Measurements from ENCODE around the gene CFAP299.
"Not testable (repeated sequence)": the region's sequence is repeated elsewhere in the genome, so short reads cannot be mapped to it uniquely, and the experiment has no call there.

The CFAP299 gene

GRCh38 chr4:80308466-80308822 lies 27.1 kb upstream of the CFAP299 start:
- Histone ChIP-seq H3K27me3 (ENCODE audit: control insufficient read depth, insufficient read depth, low read length) (no peaks in the 10 kb centered on the region), H3K36me3 (ENCODE audit: control insufficient read depth, insufficient read depth, low read length) (no peaks in the 10 kb centered on the region)

GRCh38 chr4:80309294-80310004 lies 26.1 kb upstream of the CFAP299 start:
- no peak overlapping the region for H3K9ac ChIP-seq (ENCODE audit: low read length)
- H3K4me1 ChIP-seq (ENCODE audit: control insufficient read depth, insufficient read depth, low read length), result no peaks in the 10 kb centered on the region
- H3K9me3 ChIP-seq (ENCODE audit: control insufficient read depth, low read length), result no peaks in the 10 kb centered on the region
- no peaks in the 10 kb centered on the region for H3K27me3 ChIP-seq (ENCODE audit: control insufficient read depth, insufficient read depth, low read length)
- H3K36me3 ChIP-seq (ENCODE audit: control insufficient read depth, insufficient read depth, low read length), result no peaks in the 10 kb centered on the region
- no peak overlapping the region for H3K4me3 ChIP-seq (ENCODE audit: low read length)

More at GRCh38 chr4:80308466-80308822, 27.1 kb upstream of the CFAP299 start:
- Histone ChIP-seq H3K9ac (ENCODE audit: low read length) (no peak overlapping the region), H3K4me3 (ENCODE audit: low read length) (no peak overlapping the region), H3K4me1 (ENCODE audit: control insufficient read depth, insufficient read depth, low read length) (no peaks in the 10 kb centered on the region), H3K9me3 (ENCODE audit: control insufficient read depth, low read length) (no peaks in the 10 kb centered on the region)

GRCh38 chr4:80311130-80311529 lies 24.4 kb upstream of the CFAP299 start:
- no peaks in the 10 kb centered on the region for H3K36me3 ChIP-seq (ENCODE audit: control insufficient read depth, insufficient read depth, low read length)
- H3K27me3 ChIP-seq (ENCODE audit: control insufficient read depth, insufficient read depth, low read length), result no peaks in the 10 kb centered on the region
- no peaks in the 10 kb centered on the region for H3K9me3 ChIP-seq (ENCODE audit: control insufficient read depth, low read length)
- H3K4me3 ChIP-seq (ENCODE audit: low read length), result no peak overlapping the region
- H3K9ac ChIP-seq (ENCODE audit: low read length), result no peak overlapping the region
- H3K4me1 ChIP-seq (ENCODE audit: control insufficient read depth, insufficient read depth, low read length), result no peaks in the 10 kb centered on the region

- H3K9me3 ChIP-seq (ENCODE audit: control insufficient read depth, low read length), result no peaks in the 10 kb centered on the region
- H3K36me3 ChIP-seq (ENCODE audit: control insufficient read depth, insufficient read depth, low read length), result no peaks in the 10 kb centered on the region
- H3K4me1 ChIP-seq (ENCODE audit: control insufficient read depth, insufficient read depth, low read length), result no peaks in the 10 kb centered on the region
- no peak overlapping the region for H3K4me3 ChIP-seq (ENCODE audit: low read length)
- no peak overlapping the region for H3K9ac ChIP-seq (ENCODE audit: low read length)
- no peaks in the 10 kb centered on the region for H3K27me3 ChIP-seq (ENCODE audit: control insufficient read depth, insufficient read depth, low read length)
These were observed 23.4 kb upstream of the CFAP299 start for GRCh38 chr4:80312124-80312523.

- H3K9ac ChIP-seq (ENCODE audit: low read length), result no peak overlapping the region
- no peaks in the 10 kb centered on the region for H3K4me1 ChIP-seq (ENCODE audit: control insufficient read depth, insufficient read depth, low read length)
- no peaks in the 10 kb centered on the region for H3K9me3 ChIP-seq (ENCODE audit: control insufficient read depth, low read length)
- H3K36me3 ChIP-seq (ENCODE audit: control insufficient read depth, insufficient read depth, low read length), result no peaks in the 10 kb centered on the region
- H3K4me3 ChIP-seq (ENCODE audit: low read length), result no peak overlapping the region
- H3K27me3 ChIP-seq (ENCODE audit: control insufficient read depth, insufficient read depth, low read length), result no peaks in the 10 kb centered on the region
These were observed 21.9 kb upstream of the CFAP299 start for GRCh38 chr4:80313627-80314026.

- not testable (repeated sequence) for H3K4me1 ChIP-seq (ENCODE audit: control insufficient read depth, insufficient read depth, low read length); H3K36me3 ChIP-seq (ENCODE audit: control insufficient read depth, insufficient read depth, low read length); H3K4me3 ChIP-seq (ENCODE audit: low read length); H3K27me3 ChIP-seq (ENCODE audit: control insufficient read depth, insufficient read depth, low read length); H3K9me3 ChIP-seq (ENCODE audit: control insufficient read depth, low read length); H3K9ac ChIP-seq (ENCODE audit: low read length)
These were observed 19.7 kb upstream of the CFAP299 start for GRCh38 chr4:80315848-80316247.

GRCh38 chr4:80321341-80321740 lies 14.2 kb upstream of the CFAP299 start:
- no peaks in the 10 kb centered on the region for H3K9me3 ChIP-seq (ENCODE audit: control insufficient read depth, low read length)
- H3K4me1 ChIP-seq (ENCODE audit: control insufficient read depth, insufficient read depth, low read length), result no peaks in the 10 kb centered on the region
- H3K27me3 ChIP-seq (ENCODE audit: control insufficient read depth, insufficient read depth, low read length), result no peaks in the 10 kb centered on the region
- no peak overlapping the region for H3K4me3 ChIP-seq (ENCODE audit: low read length)
- no peaks in the 10 kb centered on the region for H3K36me3 ChIP-seq (ENCODE audit: control insufficient read depth, insufficient read depth, low read length)
- H3K9ac ChIP-seq (ENCODE audit: low read length), result no peak overlapping the region

- Histone ChIP-seq H3K9me3 (ENCODE audit: control insufficient read depth, low read length) (no peaks in the 10 kb centered on the region), H3K27me3 (ENCODE audit: control insufficient read depth, insufficient read depth, low read length) (no peaks in the 10 kb centered on the region), H3K4me3 (ENCODE audit: low read length) (no peak overlapping the region), H3K4me1 (ENCODE audit: control insufficient read depth, insufficient read depth, low read length) (no peaks in the 10 kb centered on the region), H3K9ac (ENCODE audit: low read length) (no peak overlapping the region), H3K36me3 (ENCODE audit: control insufficient read depth, insufficient read depth, low read length) (no peaks in the 10 kb centered on the region)
These were observed 13.8 kb upstream of the CFAP299 start for GRCh38 chr4:80321776-80322175.

- no peaks in the 10 kb centered on the region for H3K27me3 ChIP-seq (ENCODE audit: control insufficient read depth, insufficient read depth, low read length)
- no peaks in the 10 kb centered on the region for H3K4me1 ChIP-seq (ENCODE audit: control insufficient read depth, insufficient read depth, low read length)
- H3K4me3 ChIP-seq (ENCODE audit: low read length), result no peak overlapping the region
- H3K9ac ChIP-seq (ENCODE audit: low read length), result no peak overlapping the region
- no peaks in the 10 kb centered on the region for H3K36me3 ChIP-seq (ENCODE audit: control insufficient read depth, insufficient read depth, low read length)
- no peaks in the 10 kb centered on the region for H3K9me3 ChIP-seq (ENCODE audit: control insufficient read depth, low read length)
These were observed 12.8 kb upstream of the CFAP299 start for GRCh38 chr4:80322716-80323115.

- H3K4me1 ChIP-seq (ENCODE audit: control insufficient read depth, insufficient read depth, low read length), result no peaks in the 10 kb centered on the region
- H3K9ac ChIP-seq (ENCODE audit: low read length), result no peak overlapping the region
- no peaks in the 10 kb centered on the region for H3K27me3 ChIP-seq (ENCODE audit: control insufficient read depth, insufficient read depth, low read length)
- H3K36me3 ChIP-seq (ENCODE audit: control insufficient read depth, insufficient read depth, low read length), result no peaks in the 10 kb centered on the region
- H3K4me3 ChIP-seq (ENCODE audit: low read length), result no peak overlapping the region
- H3K9me3 ChIP-seq (ENCODE audit: control insufficient read depth, low read length), result no peaks in the 10 kb centered on the region
These were observed 11.4 kb upstream of the CFAP299 start for GRCh38 chr4:80324171-80324570.

- no peak overlapping the region for H3K9ac ChIP-seq (ENCODE audit: low read length)
These were observed 3.8 kb upstream of the CFAP299 start for GRCh38 chr4:80331693-80332092.

GRCh38 chr4:80333121-80333520 lies 2.4 kb upstream of the CFAP299 start:
- H3K9ac ChIP-seq (ENCODE audit: low read length), result no peak overlapping the region
- no peak overlapping the region for H3K4me3 ChIP-seq (ENCODE audit: low read length)
- H3K9me3 ChIP-seq (ENCODE audit: control insufficient read depth, low read length), result no peaks in the 10 kb centered on the region
- H3K4me1 ChIP-seq (ENCODE audit: control insufficient read depth, insufficient read depth, low read length), result peaks cover 5% of the 10 kb centered on the region
- H3K36me3 ChIP-seq (ENCODE audit: control insufficient read depth, insufficient read depth, low read length), result no peaks in the 10 kb centered on the region
- H3K27me3 ChIP-seq (ENCODE audit: control insufficient read depth, insufficient read depth, low read length), result peaks cover 7% of the 10 kb centered on the region

More at GRCh38 chr4:80331693-80332092, 3.8 kb upstream of the CFAP299 start:
- Histone ChIP-seq H3K9me3 (ENCODE audit: control insufficient read depth, low read length) (no peaks in the 10 kb centered on the region), H3K36me3 (ENCODE audit: control insufficient read depth, insufficient read depth, low read length) (no peaks in the 10 kb centered on the region), H3K4me3 (ENCODE audit: low read length) (no peak overlapping the region), H3K27me3 (ENCODE audit: control insufficient read depth, insufficient read depth, low read length) (peaks cover 7% of the 10 kb centered on the region), H3K4me1 (ENCODE audit: control insufficient read depth, insufficient read depth, low read length) (peaks cover 5% of the 10 kb centered on the region)

- H3K4me1 ChIP-seq (ENCODE audit: control insufficient read depth, insufficient read depth, low read length), result peaks cover 5% of the 10 kb centered on the region
- no peak overlapping the region for H3K9ac ChIP-seq (ENCODE audit: low read length)
- no peaks in the 10 kb centered on the region for H3K36me3 ChIP-seq (ENCODE audit: control insufficient read depth, insufficient read depth, low read length)
- no peaks in the 10 kb centered on the region for H3K9me3 ChIP-seq (ENCODE audit: control insufficient read depth, low read length)
- H3K27me3 ChIP-seq (ENCODE audit: control insufficient read depth, insufficient read depth, low read length), result peaks cover 7% of the 10 kb centered on the region
- no peak overlapping the region for H3K4me3 ChIP-seq (ENCODE audit: low read length)
These were observed 962 bp upstream of the CFAP299 start for GRCh38 chr4:80334568-80334967.
